ENCODE measurements around the gene DNASE2B.

DNASE2B gene

GRCh38 chr1:84402501-84402900 is 4.2 kb downstream of the DNASE2B start:
- no peak overlapping the region for H2AK5ac ChIP-seq (ENCODE audit: low read length)
- H3K4me2 ChIP-seq (ENCODE audit: low read length) = no peak overlapping the region
- no peaks in the 10 kb centered on the region for H3K36me3 ChIP-seq (ENCODE audit: control insufficient read depth in 1 of 2, insufficient read depth in 2 of 2, low read length in 2 of 2)
- no peak overlapping the region for H2BK5ac ChIP-seq (ENCODE audit: low read depth, low read length, poor library complexity)
- H2AFZ ChIP-seq (ENCODE audit: insufficient read depth, low read length, poor library complexity) = no peak overlapping the region
- no peaks in the 10 kb centered on the region for H3K79me1 ChIP-seq (ENCODE audit: low read length)
- H3K23ac ChIP-seq (ENCODE audit: low read length) = no peak overlapping the region
- no peak for DNase-seq
- no peak overlapping the region for H3K9ac ChIP-seq (ENCODE audit: low read length)
- no peak overlapping the region for H3K14ac ChIP-seq (ENCODE audit: low read length)
- H3K18ac ChIP-seq (ENCODE audit: low read length) = no peak overlapping the region
- no peaks in the 10 kb centered on the region for H3K79me2 ChIP-seq (ENCODE audit: control insufficient read depth, insufficient read depth, low read length, poor library complexity)
- H4K91ac ChIP-seq (ENCODE audit: low read depth, low read length) = no peak overlapping the region
- H3K4me1 ChIP-seq (ENCODE audit: control insufficient read depth in 1 of 2, insufficient read depth in 2 of 2, low read length in 2 of 2) = no peaks in the 10 kb centered on the region
- no peak overlapping the region for H4K12ac ChIP-seq (ENCODE audit: low read depth, low read length)
- no peak overlapping the region for H3K4ac ChIP-seq (ENCODE audit: low read depth, low read length)
- no peaks in the 10 kb centered on the region for H3K9me3 ChIP-seq (ENCODE audit: insufficient read depth, low read depth, low read length)
- no peak overlapping the region for H2BK120ac ChIP-seq (ENCODE audit: insufficient read depth, low read length, poor library complexity)
- no peak overlapping the region for H3K4me3 ChIP-seq (ENCODE audit: low read depth, low read length)
- H4K8ac ChIP-seq (ENCODE audit: low read depth, low read length) = no peak overlapping the region
- no peaks in the 10 kb centered on the region for H3K27me3 ChIP-seq (ENCODE audit: insufficient read depth, low read length)
- H3K27ac ChIP-seq (ENCODE audit: low read depth, low read length) = no peak overlapping the region
- no peak overlapping the region for H2BK12ac ChIP-seq (ENCODE audit: low read length)

GRCh38 chr1:84403347-84403746 is 5.1 kb downstream of the DNASE2B start:
- no peaks in the 10 kb centered on the region for H3K36me3 ChIP-seq (ENCODE audit: control insufficient read depth in 1 of 2, insufficient read depth in 2 of 2, low read length in 2 of 2)
- H3K4me1 ChIP-seq (ENCODE audit: control insufficient read depth in 1 of 2, insufficient read depth in 2 of 2, low read length in 2 of 2) = no peaks in the 10 kb centered on the region
- H2AFZ ChIP-seq (ENCODE audit: insufficient read depth, low read length, poor library complexity) = no peak overlapping the region
- no peak overlapping the region for H3K4me3 ChIP-seq (ENCODE audit: low read depth, low read length)
- no peak overlapping the region for H3K27ac ChIP-seq (ENCODE audit: low read depth, low read length)
- no peak overlapping the region for H3K18ac ChIP-seq (ENCODE audit: low read length)
- no peak overlapping the region for H4K12ac ChIP-seq (ENCODE audit: low read depth, low read length)
- no CpG with 5 or more reads among the region's 2 CpGs for WGBS (ENCODE audit: extremely low coverage, insufficient coverage, insufficient read length)
- no peak overlapping the region for H3K14ac ChIP-seq (ENCODE audit: low read length)
- H2BK5ac ChIP-seq (ENCODE audit: low read depth, low read length, poor library complexity) = no peak overlapping the region
- DNase-seq = no peak
- no peaks in the 10 kb centered on the region for H3K9me3 ChIP-seq (ENCODE audit: insufficient read depth, low read depth, low read length)
- no peak overlapping the region for H2AK5ac ChIP-seq (ENCODE audit: low read length)
- no peak overlapping the region for H2BK120ac ChIP-seq (ENCODE audit: insufficient read depth, low read length, poor library complexity)
- no peak overlapping the region for H2BK12ac ChIP-seq (ENCODE audit: low read length)
- H3K4ac ChIP-seq (ENCODE audit: low read depth, low read length) = no peak overlapping the region
- H3K23ac ChIP-seq (ENCODE audit: low read length) = no peak overlapping the region
- no peak overlapping the region for H4K91ac ChIP-seq (ENCODE audit: low read depth, low read length)
- no peaks in the 10 kb centered on the region for H3K79me2 ChIP-seq (ENCODE audit: control insufficient read depth, insufficient read depth, low read length, poor library complexity)
- no peak overlapping the region for H4K8ac ChIP-seq (ENCODE audit: low read depth, low read length)
- no peaks in the 10 kb centered on the region for H3K79me1 ChIP-seq (ENCODE audit: low read length)
- H3K4me2 ChIP-seq (ENCODE audit: low read length) = no peak overlapping the region
- no peak overlapping the region for H3K9ac ChIP-seq (ENCODE audit: low read length)
- no peaks in the 10 kb centered on the region for H3K27me3 ChIP-seq (ENCODE audit: insufficient read depth, low read length)

GRCh38 chr1:84406346-84406861 is 8.1 kb downstream of the DNASE2B start:
- Histone ChIP-seq H2BK120ac (ENCODE audit: insufficient read depth, low read length, poor library complexity) (no peak overlapping the region), H4K91ac (ENCODE audit: low read depth, low read length) (no peak overlapping the region), H2AK5ac (ENCODE audit: low read length) (no peak overlapping the region), H3K36me3 (ENCODE audit: control insufficient read depth in 1 of 2, insufficient read depth in 2 of 2, low read length in 2 of 2) (no peaks in the 10 kb centered on the region), H3K27me3 (ENCODE audit: insufficient read depth, low read length) (no peaks in the 10 kb centered on the region), H2BK12ac (ENCODE audit: low read length) (no peak overlapping the region), H4K8ac (ENCODE audit: low read depth, low read length) (no peak overlapping the region), H3K79me1 (ENCODE audit: low read length) (no peaks in the 10 kb centered on the region), H3K14ac (ENCODE audit: low read length) (no peak overlapping the region), H3K79me2 (ENCODE audit: control insufficient read depth, insufficient read depth, low read length, poor library complexity) (no peaks in the 10 kb centered on the region), H2BK5ac (ENCODE audit: low read depth, low read length, poor library complexity) (no peak overlapping the region), H4K12ac (ENCODE audit: low read depth, low read length) (no peak overlapping the region), H3K27ac (ENCODE audit: low read depth, low read length) (no peak overlapping the region), H3K9me3 (ENCODE audit: insufficient read depth, low read depth, low read length) (no peaks in the 10 kb centered on the region), H3K4me1 (ENCODE audit: control insufficient read depth in 1 of 2, insufficient read depth in 2 of 2, low read length in 2 of 2) (no peaks in the 10 kb centered on the region), H3K23ac (ENCODE audit: low read length) (no peak overlapping the region), H3K18ac (ENCODE audit: low read length) (no peak overlapping the region), H2AFZ (ENCODE audit: insufficient read depth, low read length, poor library complexity) (no peak overlapping the region), H3K4me3 (ENCODE audit: low read depth, low read length) (no peak overlapping the region), H3K9ac (ENCODE audit: low read length) (no peak overlapping the region), H3K4ac (ENCODE audit: low read depth, low read length) (no peak overlapping the region), H3K4me2 (ENCODE audit: low read length) (no peak overlapping the region)
- WGBS (ENCODE audit: extremely low coverage, insufficient coverage, insufficient read length) = no CpG with 5 or more reads among the region's 1 CpG
- DNase-seq = no peak

GRCh38 chr1:84407524-84407923 is 9.2 kb downstream of the DNASE2B start:
- no peak overlapping the region for H3K27ac ChIP-seq (ENCODE audit: low read depth, low read length)
- H3K79me1 ChIP-seq (ENCODE audit: low read length) = no peaks in the 10 kb centered on the region
- no peak for DNase-seq
- no peaks in the 10 kb centered on the region for H3K4me1 ChIP-seq (ENCODE audit: control insufficient read depth in 1 of 2, insufficient read depth in 2 of 2, low read length in 2 of 2)
- H3K4ac ChIP-seq (ENCODE audit: low read depth, low read length) = no peak overlapping the region
- H3K36me3 ChIP-seq (ENCODE audit: control insufficient read depth in 1 of 2, insufficient read depth in 2 of 2, low read length in 2 of 2) = no peaks in the 10 kb centered on the region
- H3K79me2 ChIP-seq (ENCODE audit: control insufficient read depth, insufficient read depth, low read length, poor library complexity) = no peaks in the 10 kb centered on the region
- no peak overlapping the region for H4K8ac ChIP-seq (ENCODE audit: low read depth, low read length)
- no peak overlapping the region for H3K18ac ChIP-seq (ENCODE audit: low read length)
- no peak overlapping the region for H4K91ac ChIP-seq (ENCODE audit: low read depth, low read length)
- H3K9ac ChIP-seq (ENCODE audit: low read length) = no peak overlapping the region
- no peak overlapping the region for H2AK5ac ChIP-seq (ENCODE audit: low read length)
- no peak overlapping the region for H2AFZ ChIP-seq (ENCODE audit: insufficient read depth, low read length, poor library complexity)
- no peaks in the 10 kb centered on the region for H3K27me3 ChIP-seq (ENCODE audit: insufficient read depth, low read length)
- no peak overlapping the region for H3K4me2 ChIP-seq (ENCODE audit: low read length)
- no peaks in the 10 kb centered on the region for H3K9me3 ChIP-seq (ENCODE audit: insufficient read depth, low read depth, low read length)
- no peak overlapping the region for H3K23ac ChIP-seq (ENCODE audit: low read length)
- H2BK120ac ChIP-seq (ENCODE audit: insufficient read depth, low read length, poor library complexity) = no peak overlapping the region
- H3K14ac ChIP-seq (ENCODE audit: low read length) = no peak overlapping the region
- no peak overlapping the region for H2BK12ac ChIP-seq (ENCODE audit: low read length)
- H4K12ac ChIP-seq (ENCODE audit: low read depth, low read length) = no peak overlapping the region
- no peak overlapping the region for H2BK5ac ChIP-seq (ENCODE audit: low read depth, low read length, poor library complexity)
- WGBS (ENCODE audit: extremely low coverage, insufficient coverage, insufficient read length) = no CpG with 5 or more reads among the region's 1 CpG
- H3K4me3 ChIP-seq (ENCODE audit: low read depth, low read length) = no peak overlapping the region
